ENCODE data around the gene PILRA.

- TF ChIP-seq POLR2A (IDR thresholded peaks at IDR 0.05) (no peak), CTCF (IDR thresholded peaks at IDR 0.05 in 4 of 5, conservative IDR thresholded peaks at IDR 0.05 in 1 of 5) (no peak)
These were observed at the start of gene PILRA for GRCh38 chr7:100373261-100373831.

All from gastrocnemius medialis (tissue), 4 donors.